B cell (primary cell): ENCODE data around the gene PPP4R1. TPM values are rescaled to one million over a fixed set of nuclear protein-coding genes. Genes with fewer than 3 reads are reported as not detected.

Source experiments
- ATAC-seq: fragments of 200-7000 bp; cut with Tn5 transposase; one replicate; pipeline ENCODE4 v1.10.0; 2021; ENCODE audit warnings: low read depth, mild to moderate bottlenecking, moderate number of reproducible peaks, moderate library complexity
- CTCF ChIA-PET: fragments of 350-600 bp; sonication (Branson Sonifier 250); formaldehyde crosslinking; loops from one replicate; lab custom pipeline; 2021; ENCODE audit warnings: antibody characterized with exemption, inconsistent platforms; lab: Charles Lee
- POLR2A ChIA-PET: fragments of 350-600 bp; sonication (Branson Sonifier 250); formaldehyde crosslinking; loops from one replicate; lab custom pipeline; 2021; ENCODE audit warnings: antibody characterized with exemption; lab: Charles Lee
- DNase-seq: peaks from one replicate; pipeline ENCODE4 v3.0.0; 2013
- H2AFZ ChIP-seq: 2 replicates; pipeline ENCODE4 v1.6.1; 2012; ENCODE audit warnings: mild to moderate bottlenecking, low read depth, low read length; ENCODE audit not compliant: insufficient read depth, poor library complexity, severe bottlenecking
- H3K27ac ChIP-seq, 2 donors: 1 replicate in 1 of 2; 2 replicates in 1 of 2; pipeline ENCODE4 v1.5.1; 2012 to 2013; ENCODE audit warnings: low read length in 2 of 2, mild to moderate bottlenecking in 2 of 2, moderate library complexity in 1 of 2
- H3K27me3 ChIP-seq, 4 experiments: fragments of 200-600 bp in 1 of 4; sonication (generic) in 1 of 4; replicated peaks in 1 of 4; 1 replicate in 2 of 4; 2 replicates in 2 of 4; pipeline versions ENCODE4 v1.6.1 to v1.7.0; 2013 to 2016; ENCODE audit warnings: low read length in 3 of 4, mild to moderate bottlenecking in 2 of 4, mixed read lengths in 1 of 4, moderate library complexity in 1 of 4; ENCODE audit not compliant: insufficient read depth in 4 of 4, control insufficient read depth in 3 of 4; ENCODE audit errors: control extremely low read depth in 1 of 4
- H3K36me3 ChIP-seq, 2 experiments: replicated peaks in 1 of 2; 1 replicate in 1 of 2; 2 replicates in 1 of 2; pipeline versions ENCODE4 v1.6.1 to v1.7.1; 2013; ENCODE audit warnings: low read length in 1 of 2; ENCODE audit not compliant: insufficient read depth in 2 of 2, control insufficient read depth in 1 of 2; ENCODE audit errors: control extremely low read depth in 1 of 2, extremely low read depth in 1 of 2
- H3K4me1 ChIP-seq, 2 donors: fragments of 200-600 bp in 1 of 2; sonication (generic) in 1 of 2; 1 replicate in 1 of 2; 2 replicates in 1 of 2; pipeline versions ENCODE4 v1.5.1 to v1.6.1; 2013 to 2017; ENCODE audit warnings: low read length in 2 of 2; ENCODE audit not compliant: control insufficient read depth in 2 of 2, insufficient read depth in 2 of 2
- H3K4me2 ChIP-seq: replicated peaks from 2 replicates; pipeline ENCODE3; 2012; ENCODE audit warnings: mild to moderate bottlenecking, low read depth, low read length; ENCODE audit not compliant: poor library complexity, severe bottlenecking
- H3K4me3 ChIP-seq, 5 experiments: fragments of 200-600 bp in 1 of 5; sonication (generic) in 1 of 5; 1 replicate in 3 of 5; 2 replicates in 2 of 5; pipeline versions ENCODE4 v1.5.1 to v1.7.0; 2011 to 2016; ENCODE audit warnings: low read length in 4 of 5, mild to moderate bottlenecking in 4 of 5, low read depth in 2 of 5, control low read depth in 1 of 5, moderate library complexity in 1 of 5; ENCODE audit not compliant: insufficient read depth in 1 of 5; ENCODE audit errors: control extremely low read depth in 1 of 5, extremely low read depth in 1 of 5
- H3K79me2 ChIP-seq: fragments of 200-600 bp; sonication (generic); one replicate; pipeline ENCODE4 v1.6.0; 2016; ENCODE audit warnings: low read length; ENCODE audit not compliant: control insufficient read depth, insufficient read depth
- H3K9ac ChIP-seq: fragments of 200-600 bp; sonication (generic); 2 replicates; pipeline ENCODE4 v1.6.1; 2017; ENCODE audit warnings: mild to moderate bottlenecking, low read length, moderate library complexity
- H3K9me3 ChIP-seq, 3 donors: one replicate each; pipeline versions ENCODE4 v1.6.1 to v1.7.1; 2013; ENCODE audit warnings: low read length in 2 of 3; ENCODE audit not compliant: control insufficient read depth in 2 of 3, insufficient read depth in 1 of 3; ENCODE audit errors: control extremely low read depth in 1 of 3
- H4K20me1 ChIP-seq: 2 replicates; pipeline ENCODE4 v1.6.0; 2012; ENCODE audit warnings: mild to moderate bottlenecking, low read length; ENCODE audit not compliant: insufficient read depth, control insufficient read depth, poor library complexity, severe bottlenecking
- H3K27ac Mint-ChIP-seq: one replicate; pipeline ENCODE4 v1.8.0; 2021; ENCODE audit warnings: mixed read lengths
- H3K27me3 Mint-ChIP-seq: one replicate; pipeline ENCODE4 v1.8.0; 2021; ENCODE audit warnings: mixed read lengths
- H3K4me1 Mint-ChIP-seq: one replicate; pipeline ENCODE4 v1.8.0; 2021; ENCODE audit warnings: mixed read lengths
- H3K4me3 Mint-ChIP-seq: one replicate; pipeline ENCODE4 v1.8.0; 2021; ENCODE audit warnings: mixed read lengths
- H3K9me3 Mint-ChIP-seq: one replicate; pipeline ENCODE4 v1.8.0; 2022; ENCODE audit warnings: mixed read lengths; ENCODE audit not compliant: insufficient read depth
- EZH2 ChIP-seq: IDR thresholded peaks from 2 replicates; pipeline ENCODE4 v1.6.1; 2012; ENCODE audit warnings: borderline replicate concordance, low read depth, mild to moderate bottlenecking, moderate library complexity, low read length; ENCODE audit not compliant: insufficient read depth, poor library complexity, severe bottlenecking
- WGBS: methylation state at CpG from one replicate; pipeline ENCODE4 v1.1.5; 2013; ENCODE audit warnings: missing lambda C conversion rate; ENCODE audit not compliant: insufficient coverage; 5-methylcytosine and 5-hydroxymethylcytosine counted together
- intact Hi-C: fragments of 100-400 bp; cut with micrococcal nuclease; formaldehyde crosslinking; loops from one replicate; pipeline ENCODE4 v1.10.0; 2022
- polyA plus RNA-seq: library from polyadenylated mRNA; depleted of rRNA; stranded (reverse); fragments of >200 nt; gene quantifications from 2 replicates; pipeline ENCODE4 v1.2.3, GENCODE V29; 2012
- total RNA-seq, 2 donors: library from RNA; stranded (reverse); fragments of 120-200 nt in 1 of 2; gene quantifications; 1 replicate in 1 of 2; 2 replicates in 1 of 2; pipeline versions ENCODE4 v1.2.3 to v1.2.4, GENCODE V29; 2013 to 2022
- TF ChIP-seq, protein P1 (sequence below): fragments of 200-600 bp; IDR thresholded peaks from one replicate; pipeline ENCODE4 v1.8.0; 2022; ENCODE audit warnings: antibody characterized with exemption, mild to moderate bottlenecking

Gene PPP4R1
- total and polyA plus RNA-seq, 2 donors (not counting 1 experiment from before 2014, with no cell fraction given) = 33.4 to 57.1 TPM

DNA sequence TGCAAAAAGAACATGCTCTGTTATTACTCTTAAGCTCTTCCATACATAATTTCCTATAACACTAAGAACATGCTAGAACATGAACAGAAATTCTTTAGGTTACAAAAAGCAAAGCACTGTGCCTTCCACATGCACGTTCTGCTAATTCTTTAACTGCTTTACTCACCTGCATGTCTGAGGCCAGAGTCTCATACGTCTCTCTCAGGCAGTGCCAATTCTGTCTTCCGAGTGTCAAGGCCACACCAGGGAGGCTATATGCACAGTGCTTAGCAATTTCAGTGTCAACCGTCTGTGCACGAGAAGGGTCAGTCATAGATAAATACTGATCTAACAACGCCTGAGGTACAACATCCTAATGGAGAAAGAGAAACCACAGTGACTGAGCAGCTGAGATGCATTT is 55.1 kb downstream of the PPP4R1 start:
- Histone ChIP-seq H3K27me3 (no peaks in the 10 kb centered on the region), H3K36me3 (peaks cover 13 to 52% of the 10 kb centered on the region in 2 experiments)
- no peak for TF ChIP-seq EZH2
- TF ChIP-seq, protein P1, sequence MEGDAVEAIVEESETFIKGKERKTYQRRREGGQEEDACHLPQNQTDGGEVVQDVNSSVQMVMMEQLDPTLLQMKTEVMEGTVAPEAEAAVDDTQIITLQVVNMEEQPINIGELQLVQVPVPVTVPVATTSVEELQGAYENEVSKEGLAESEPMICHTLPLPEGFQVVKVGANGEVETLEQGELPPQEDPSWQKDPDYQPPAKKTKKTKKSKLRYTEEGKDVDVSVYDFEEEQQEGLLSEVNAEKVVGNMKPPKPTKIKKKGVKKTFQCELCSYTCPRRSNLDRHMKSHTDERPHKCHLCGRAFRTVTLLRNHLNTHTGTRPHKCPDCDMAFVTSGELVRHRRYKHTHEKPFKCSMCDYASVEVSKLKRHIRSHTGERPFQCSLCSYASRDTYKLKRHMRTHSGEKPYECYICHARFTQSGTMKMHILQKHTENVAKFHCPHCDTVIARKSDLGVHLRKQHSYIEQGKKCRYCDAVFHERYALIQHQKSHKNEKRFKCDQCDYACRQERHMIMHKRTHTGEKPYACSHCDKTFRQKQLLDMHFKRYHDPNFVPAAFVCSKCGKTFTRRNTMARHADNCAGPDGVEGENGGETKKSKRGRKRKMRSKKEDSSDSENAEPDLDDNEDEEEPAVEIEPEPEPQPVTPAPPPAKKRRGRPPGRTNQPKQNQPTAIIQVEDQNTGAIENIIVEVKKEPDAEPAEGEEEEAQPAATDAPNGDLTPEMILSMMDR = no peak

GRCh38 chr18:9558387-9559064 is 55.8 kb downstream of the PPP4R1 start:
- Mint-ChIP-seq H3K9me3 (no peaks in the 10 kb centered on the region), H3K27ac (no peak overlapping the region), H3K4me1 (no peaks in the 10 kb centered on the region), H3K27me3 (no peaks in the 10 kb centered on the region), H3K4me3 (no peak overlapping the region)
- ChIA-PET POLR2A (no interaction called here), CTCF (no interaction called here)
- Histone ChIP-seq H3K27ac (no peak overlapping the region), H3K27me3 (no peaks in the 10 kb centered on the region), H4K20me1 (no peaks in the 10 kb centered on the region), H2AFZ (no peak overlapping the region), H3K9me3 (peaks cover 0 to 2% (median 0%) of the 10 kb centered on the region in 3 donors), H3K4me2 (no peak overlapping the region), H3K79me2 (no peaks in the 10 kb centered on the region), H3K4me1 (no peaks in the 10 kb centered on the region), H3K36me3 (peaks cover 13 to 53% of the 10 kb centered on the region in 2 experiments), H3K4me3 (no peak overlapping the region), H3K9ac (no peak overlapping the region)
- DNase-seq (no peak), ATAC-seq (no peak)
- TF ChIP-seq, protein P1 = no peak
- no peak for TF ChIP-seq EZH2
- WGBS = 100% methylated on average over 1 of the region's 4 CpGs
- intact Hi-C loops = no loop called here

More for the DNA sequence above, 55.1 kb downstream of the PPP4R1 start:
- Histone ChIP-seq H3K9me3 (no peaks in the 10 kb centered on the region), H3K27ac (no peak overlapping the region), H3K4me3 (no peak overlapping the region), H3K4me1 (no peaks in the 10 kb centered on the region), H3K9ac (no peak overlapping the region), H2AFZ (no peak overlapping the region), H3K4me2 (no peak overlapping the region), H3K79me2 (no peaks in the 10 kb centered on the region), H4K20me1 (no peaks in the 10 kb centered on the region)
- 100% methylated on average over 5 of the region's 6 CpGs for WGBS
- ChIA-PET POLR2A (no interaction called here), CTCF (no interaction called here)
- ATAC-seq (no peak), DNase-seq (no peak)
- H3K27me3 Mint-ChIP-seq = no peaks in the 10 kb centered on the region
- H3K4me3 Mint-ChIP-seq = no peak overlapping the region
- no peaks in the 10 kb centered on the region for H3K9me3 Mint-ChIP-seq
- H3K4me1 Mint-ChIP-seq = no peaks in the 10 kb centered on the region
- intact Hi-C loops = no loop called here
- H3K27ac Mint-ChIP-seq = no peak overlapping the region
